RWPE2 (cell line): ENCODE data around the gene PCDH20.

Source experiments
- ATAC-seq: fragments of 200-7000 bp; cut with Tn5 transposase; 3 replicates; pipeline ENCODE4 v1.9.1; 2021; ENCODE audit warnings: low read depth
- DNase-seq: peaks from one replicate; pipeline ENCODE4 v3.0.0-alpha.2; 2020; ENCODE audit warnings: low spot score
- H3K27ac ChIP-seq: fragments of 450-650 bp; 2 replicates; pipeline ENCODE4 v1.5.1; 2017; ENCODE audit warnings: mild to moderate bottlenecking; ENCODE audit not compliant: poor library complexity, severe bottlenecking
- H3K27me3 ChIP-seq: fragments of 250-450 bp; sonication (Bioruptor Pico); 2 replicates; pipeline ENCODE4 v1.5.1; 2021; ENCODE audit warnings: mild to moderate bottlenecking, moderate library complexity; ENCODE audit not compliant: insufficient read depth, poor library complexity, severe bottlenecking
- H3K36me3 ChIP-seq: fragments of 250-450 bp; sonication (Bioruptor Pico); 2 replicates; pipeline ENCODE4 v1.5.1; 2020; ENCODE audit warnings: low read depth, mild to moderate bottlenecking, moderate library complexity
- H3K4me1 ChIP-seq: fragments of 250-450 bp; sonication (Bioruptor Pico); 2 replicates; pipeline ENCODE4 v1.5.1; 2021; ENCODE audit warnings: mild to moderate bottlenecking, moderate library complexity; ENCODE audit not compliant: insufficient read depth, poor library complexity, severe bottlenecking
- H3K4me3 ChIP-seq: fragments of 250-450 bp; sonication (Bioruptor Pico); 2 replicates; pipeline ENCODE4 v1.5.1; 2021; ENCODE audit warnings: mild to moderate bottlenecking, moderate library complexity; ENCODE audit not compliant: severe bottlenecking
- H3K9me3 ChIP-seq: fragments of 250-450 bp; sonication (Bioruptor Pico); 2 replicates; pipeline ENCODE4 v1.5.1; 2021; ENCODE audit warnings: mild to moderate bottlenecking, moderate library complexity; ENCODE audit not compliant: severe bottlenecking
- TF ChIP-seq, protein P1 (sequence below): fragments of 450-650 bp; IDR thresholded peaks from one replicate; pipeline ENCODE4 v1.5.1; 2017; ENCODE audit warnings: mild to moderate bottlenecking, moderate library complexity; ENCODE audit not compliant: poor library complexity, severe bottlenecking

PCDH20 gene

DNA sequence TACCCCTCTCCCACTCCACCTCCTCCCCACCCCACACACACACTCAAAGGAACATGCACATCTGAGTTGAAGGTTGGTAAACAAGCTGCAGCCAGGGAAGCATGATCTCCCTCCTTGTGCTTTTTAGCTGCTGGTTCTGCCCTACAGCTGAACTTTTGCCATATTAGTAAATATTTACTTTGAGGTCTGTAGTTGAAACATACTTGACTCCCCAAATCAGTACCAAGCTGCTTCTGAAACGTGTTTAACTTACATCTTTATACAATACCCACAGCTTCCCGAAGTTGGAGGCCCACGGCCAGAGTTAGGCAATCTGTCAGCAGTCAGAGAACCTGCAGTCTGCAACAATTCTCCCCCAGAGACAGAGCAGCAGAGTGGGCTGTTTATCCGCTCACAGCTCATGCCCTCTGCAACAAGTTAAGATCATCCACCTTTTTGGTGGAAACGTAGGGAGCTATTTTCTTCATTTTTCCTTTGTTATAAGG, 1.5 kb upstream of the PCDH20 start:
- Histone ChIP-seq H3K27ac (no peak overlapping the region), H3K4me1 (no peaks in the 10 kb centered on the region), H3K27me3 (peaks cover 35% of the 10 kb centered on the region), H3K36me3 (no peaks in the 10 kb centered on the region), H3K9me3 (no peaks in the 10 kb centered on the region), H3K4me3 (no peak overlapping the region)
- no peak for DNase-seq
- no peak for ATAC-seq
- TF ChIP-seq, protein P1, sequence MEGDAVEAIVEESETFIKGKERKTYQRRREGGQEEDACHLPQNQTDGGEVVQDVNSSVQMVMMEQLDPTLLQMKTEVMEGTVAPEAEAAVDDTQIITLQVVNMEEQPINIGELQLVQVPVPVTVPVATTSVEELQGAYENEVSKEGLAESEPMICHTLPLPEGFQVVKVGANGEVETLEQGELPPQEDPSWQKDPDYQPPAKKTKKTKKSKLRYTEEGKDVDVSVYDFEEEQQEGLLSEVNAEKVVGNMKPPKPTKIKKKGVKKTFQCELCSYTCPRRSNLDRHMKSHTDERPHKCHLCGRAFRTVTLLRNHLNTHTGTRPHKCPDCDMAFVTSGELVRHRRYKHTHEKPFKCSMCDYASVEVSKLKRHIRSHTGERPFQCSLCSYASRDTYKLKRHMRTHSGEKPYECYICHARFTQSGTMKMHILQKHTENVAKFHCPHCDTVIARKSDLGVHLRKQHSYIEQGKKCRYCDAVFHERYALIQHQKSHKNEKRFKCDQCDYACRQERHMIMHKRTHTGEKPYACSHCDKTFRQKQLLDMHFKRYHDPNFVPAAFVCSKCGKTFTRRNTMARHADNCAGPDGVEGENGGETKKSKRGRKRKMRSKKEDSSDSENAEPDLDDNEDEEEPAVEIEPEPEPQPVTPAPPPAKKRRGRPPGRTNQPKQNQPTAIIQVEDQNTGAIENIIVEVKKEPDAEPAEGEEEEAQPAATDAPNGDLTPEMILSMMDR: no peak

- Histone ChIP-seq H3K27me3 (peaks cover 35% of the 10 kb centered on the region), H3K4me3 (peak overlapping the region; percentile 10), H3K9me3 (no peaks in the 10 kb centered on the region), H3K4me1 (no peaks in the 10 kb centered on the region), H3K27ac (no peak overlapping the region), H3K36me3 (no peaks in the 10 kb centered on the region)
- DNase-seq (peak; percentile 44), ATAC-seq (peak; percentile 94)
- TF ChIP-seq, protein P1: no peak
Measured at GRCh38 chr13:61415058-61415721, 459 bp downstream of the PCDH20 start.

- H3K9me3 ChIP-seq: no peaks in the 10 kb centered on the region
- TF ChIP-seq, protein P1: no peak
- H3K27ac ChIP-seq: no peak overlapping the region
- H3K4me3 ChIP-seq: peak overlapping the region; percentile 10
- no peaks in the 10 kb centered on the region for H3K4me1 ChIP-seq
- peaks cover 35% of the 10 kb centered on the region for H3K27me3 ChIP-seq
- no peak for DNase-seq
- no peaks in the 10 kb centered on the region for H3K36me3 ChIP-seq
- no peak for ATAC-seq
Measured at GRCh38 chr13:61414686-61415057, 977 bp downstream of the PCDH20 start.

GRCh38 chr13:61413572-61414535, 1.8 kb downstream of the PCDH20 start:
- TF ChIP-seq, protein P1: no peak
- Histone ChIP-seq H3K4me1 (no peaks in the 10 kb centered on the region), H3K27ac (no peak overlapping the region), H3K36me3 (no peaks in the 10 kb centered on the region), H3K27me3 (peaks cover 35% of the 10 kb centered on the region), H3K4me3 (no peak overlapping the region), H3K9me3 (no peaks in the 10 kb centered on the region)
- ATAC-seq (no peak), DNase-seq (peak; percentile 44)
